ENCODE results near the gene KLF16. TPM values are rescaled to one million over a fixed set of nuclear protein-coding genes. Genes with fewer than 3 reads are reported as not detected.

KLF16 gene
- total and polyA plus RNA-seq, 10 of the 15 experiments (the other 5 are each of a cell fraction or from before 2014, with no cell fraction given), result 0.03 to 41.2 (median 2.6) TPM

- Histone ChIP-seq H3K9me3 (replicated peaks; ENCODE audit: control insufficient read depth, insufficient read depth, low read length) (no peaks in the 10 kb centered on the region), H3K9ac (ENCODE audit: control insufficient read depth, insufficient read depth, low read length) (no peak overlapping the region), H3K4me2 (ENCODE audit: control insufficient read depth, insufficient read depth) (no peak overlapping the region), H3K4me1 (ENCODE audit: control insufficient read depth, insufficient read depth, low read length) (peaks cover 5% of the 10 kb centered on the region; the same call in 1 of the 2 replicates), H4K20me1 (ENCODE audit: control insufficient read depth, insufficient read depth) (no peaks in the 10 kb centered on the region), H3K27ac (ENCODE audit: control insufficient read depth, insufficient read depth) (no peak overlapping the region), H3K4me3 (no peak overlapping the region), H3K27me3 (replicated peaks in 1 of 2; ENCODE audit: control insufficient read depth in 2 of 2, insufficient read depth in 2 of 2, low read length in 1 of 2) (no peaks in the 10 kb centered on the region), H3K36me3 (ENCODE audit: control insufficient read depth in 2 of 2, insufficient read depth in 2 of 2, low read length in 1 of 2) (peaks cover 3 to 9% of the 10 kb centered on the region in 2 experiments; a peak in 3 of 4 replicates), H3K79me2 (ENCODE audit: control insufficient read depth, insufficient read depth, low read length) (peaks cover 24% of the 10 kb centered on the region), H2AFZ (ENCODE audit: control insufficient read depth, low read depth, low read length) (no peak overlapping the region)
- SMC1A ChIA-PET (ENCODE audit: uncharacterized antibody, unreplicated experiment), result interaction anchor here (0.7 to 0.9 kb wide), 3 partner anchors 14 to 181 kb away, joined by 3 to 4 read pairs (median 3); no protein-coding TSS in a partner anchor
- no peak for ATAC-seq
- BruUV-seq (replicated peaks), result no TSS peak
- DNase-seq (ENCODE audit: low read depth, low spot score), result no peak
- POLR2A ChIA-PET, result interaction anchor here (1.0 kb wide), 1 partner anchor 11 kb away, joined by 3 read pairs; no protein-coding TSS in a partner anchor
- intact Hi-C loops (cut with micrococcal nuclease; ENCODE audit: unreplicated experiment) (no loop called here), in situ Hi-C loops (cut with MboI) (loop anchor here (25.0 kb wide), 1 partner anchor 1493 kb away; the partner anchor contains the start of gene NFIC)
- CTCF ChIA-PET, result interaction anchor here (0.8 kb wide), 1 partner anchor 20 kb away, joined by 5 read pairs; the partner anchor contains the start of gene REXO1
- WGBS (ENCODE audit: insufficient coverage, insufficient replicate concordance, low lambda C conversion rate, missing lambda C conversion rate), result 84% methylated on average over 7 of the region's 7 CpGs
- RAD21 ChIA-PET (ENCODE audit: unreplicated experiment), result interaction anchor here (0.7 kb wide), 1 partner anchor 64 kb away, joined by 3 read pairs; no protein-coding TSS in a partner anchor
- no peak for FAIRE-seq
- TF ChIP-seq ASH2L (IDR thresholded peaks at IDR 0.05; ENCODE audit: borderline replicate concordance, low read depth), result no peak
- no peak for TF ChIP-seq WRNIP1 (IDR thresholded peaks at IDR 0.05; ENCODE audit: borderline replicate concordance, low read depth, low read length)
- no peak for TF ChIP-seq RELA (IDR thresholded peaks at IDR 0.05; ENCODE audit: borderline replicate concordance, partially characterized antibody)
- no peak for TF ChIP-seq YBX1 (IDR thresholded peaks at IDR 0.05)
- no peak for TF ChIP-seq MTA3 (IDR thresholded peaks at IDR 0.05; ENCODE audit: borderline replicate concordance, low read length)
Observed at GRCh38 chr19:1868971-1869370, 5.6 kb upstream of the KLF16 start.

GRCh38 chr19:1867349-1867724, 4.0 kb upstream of the KLF16 start:
- no peak for DNase-seq (ENCODE audit: low read depth, low spot score)
- H3K4me2 ChIP-seq (ENCODE audit: control insufficient read depth, insufficient read depth), result no peak overlapping the region
- no peak overlapping the region for H3K9ac ChIP-seq (ENCODE audit: control insufficient read depth, insufficient read depth, low read length)
- peaks cover 14% of the 10 kb centered on the region for H3K79me2 ChIP-seq (ENCODE audit: control insufficient read depth, insufficient read depth, low read length)
- H2AFZ ChIP-seq (ENCODE audit: control insufficient read depth, low read depth, low read length), result no peak overlapping the region
- H4K20me1 ChIP-seq (ENCODE audit: control insufficient read depth, insufficient read depth), result no peaks in the 10 kb centered on the region
- TF ChIP-seq ASH2L (IDR thresholded peaks at IDR 0.05; ENCODE audit: borderline replicate concordance, low read depth) (no peak), FOXM1 (IDR thresholded peaks at IDR 0.05; ENCODE audit: low read depth, low read length) (no peak), USF1 (IDR thresholded peaks at IDR 0.05; ENCODE audit: borderline replicate concordance, extremely low read length, insufficient read depth, low read depth, low read length) (no peak), ATF3 (IDR thresholded peaks at IDR 0.05; ENCODE audit: borderline replicate concordance, extremely low read depth, low read depth, low read length) (no peak), CHD4 (IDR thresholded peaks at IDR 0.05) (no peak), BCLAF1 (IDR thresholded peaks at IDR 0.05) (no peak)
- intact Hi-C loops (cut with micrococcal nuclease; ENCODE audit: unreplicated experiment) (no loop called here), in situ Hi-C loops (cut with MboI) (loop anchor here (25.0 kb wide), 1 partner anchor 1495 kb away; the partner anchor contains the start of gene NFIC)
- no peak overlapping the region for H3K4me3 ChIP-seq
- no peak for FAIRE-seq
- BruUV-seq (replicated peaks), result no TSS peak
- ChIA-PET SMC1A (ENCODE audit: uncharacterized antibody, unreplicated experiment) (no interaction called here), RAD21 (ENCODE audit: unreplicated experiment) (no interaction called here), POLR2A (interaction anchor here (0.6 kb wide), 1 partner anchor 79 kb away, joined by 3 read pairs; no protein-coding TSS in a partner anchor), CTCF (interaction anchor here (1.1 to 1.7 kb wide), 2 partner anchors 18 to 63 kb away, joined by 3 to 4 read pairs; partner anchors contain the start of gene ABHD17A)
- no peak overlapping the region for H3K27ac ChIP-seq (ENCODE audit: control insufficient read depth, insufficient read depth)
- no peak for ATAC-seq
- peaks cover 0 to 5% of the 10 kb centered on the region in 2 experiments; a peak in 3 of 4 replicates for H3K36me3 ChIP-seq (ENCODE audit: control insufficient read depth in 2 of 2, insufficient read depth in 2 of 2, low read length in 1 of 2)
- 97% methylated on average over 9 of the region's 9 CpGs for WGBS (ENCODE audit: insufficient coverage, insufficient replicate concordance, low lambda C conversion rate, missing lambda C conversion rate)
- no peaks in the 10 kb centered on the region for H3K9me3 ChIP-seq (replicated peaks; ENCODE audit: control insufficient read depth, insufficient read depth, low read length)
- peaks cover 5% of the 10 kb centered on the region; the same call in 1 of the 2 replicates for H3K4me1 ChIP-seq (ENCODE audit: control insufficient read depth, insufficient read depth, low read length)
- H3K27me3 ChIP-seq (replicated peaks in 1 of 2; ENCODE audit: control insufficient read depth in 2 of 2, insufficient read depth in 2 of 2, low read length in 1 of 2), result no peaks in the 10 kb centered on the region
